GM21576 (cell line): ENCODE results near the gene PACRG.

ENCODE experiments used
- ATAC-seq: cut with Tn5 transposase; IDR thresholded peaks from one replicate; pipeline ENCODE4 v1.9.1; 2021; ENCODE audit warnings: mild to moderate bottlenecking, moderate library complexity; ENCODE audit not compliant: unreplicated experiment

The PACRG gene

GRCh38 chr6:163323705-163324104 lies 595.9 kb downstream of the PACRG start:
- no peak for ATAC-seq

DNA sequence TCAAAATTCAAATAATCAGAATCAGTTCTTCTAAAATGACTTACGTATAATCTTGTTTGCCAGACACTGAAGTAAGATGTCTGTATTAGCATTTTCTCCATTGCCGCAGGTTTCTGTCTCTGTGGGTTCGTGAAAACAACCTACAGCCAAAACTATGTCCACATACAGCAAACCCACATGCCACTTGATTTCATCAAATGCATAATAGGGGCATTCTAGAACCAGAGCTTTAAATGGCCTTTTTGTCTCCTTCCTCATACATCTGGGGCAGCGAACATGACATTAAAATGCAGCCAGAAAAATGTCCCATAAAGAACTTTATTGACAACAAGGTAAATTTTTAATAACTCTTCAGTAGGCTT lies 596.5 kb downstream of the PACRG start:
- ATAC-seq: no peak

DNA sequence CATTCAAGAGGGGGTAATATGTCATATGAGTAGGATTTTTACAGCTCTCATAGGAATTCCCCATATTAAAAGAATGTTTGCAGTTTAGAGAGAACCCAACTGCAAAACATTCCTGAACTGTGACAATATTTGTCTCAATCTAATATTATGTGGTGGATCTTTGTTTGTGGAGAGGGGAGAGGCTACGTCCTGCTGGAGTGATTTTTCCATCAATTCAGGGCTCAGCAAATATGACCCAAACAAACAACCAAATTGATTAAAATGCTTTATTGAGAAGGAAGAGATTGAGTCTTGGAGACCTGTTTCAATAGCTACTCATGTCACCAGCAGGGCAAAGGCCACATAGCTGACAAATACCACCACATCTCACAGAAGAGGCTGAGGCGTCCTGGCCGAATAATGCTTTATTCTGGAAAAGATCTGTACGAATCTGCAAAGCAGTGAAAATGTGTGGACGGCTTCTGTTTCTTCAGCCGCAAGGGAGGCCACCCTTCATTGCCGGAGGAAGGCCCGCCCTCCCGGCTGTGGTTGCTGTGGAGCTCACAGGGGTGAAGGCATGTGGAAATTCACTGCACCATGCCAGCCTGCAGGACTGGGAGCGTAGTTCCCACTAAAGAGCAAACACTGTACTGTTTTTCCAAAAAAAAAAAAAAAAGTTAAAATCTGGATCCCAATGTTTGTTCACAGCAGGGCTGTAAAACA lies 597.1 kb downstream of the PACRG start:
- no peak for ATAC-seq

DNA sequence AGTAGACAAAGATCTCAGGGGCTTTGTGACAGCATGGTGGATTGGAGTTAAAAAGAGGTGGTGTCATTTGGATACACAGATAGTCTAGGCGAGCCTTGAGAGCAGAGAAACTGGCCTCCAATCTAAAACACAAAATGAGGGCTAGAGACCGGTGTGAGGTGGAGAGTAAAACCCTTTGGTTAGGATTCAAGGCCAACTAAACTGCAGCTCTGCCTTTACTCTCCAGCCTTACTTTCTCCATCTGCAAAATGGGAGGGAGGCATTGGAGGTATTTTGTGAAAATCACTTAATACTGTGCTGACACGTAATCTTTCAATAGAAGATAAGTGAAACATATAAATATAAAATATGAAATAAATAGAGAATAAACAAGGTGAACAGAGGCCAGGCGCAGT lies 597.6 kb downstream of the PACRG start:
- no peak for ATAC-seq

DNA sequence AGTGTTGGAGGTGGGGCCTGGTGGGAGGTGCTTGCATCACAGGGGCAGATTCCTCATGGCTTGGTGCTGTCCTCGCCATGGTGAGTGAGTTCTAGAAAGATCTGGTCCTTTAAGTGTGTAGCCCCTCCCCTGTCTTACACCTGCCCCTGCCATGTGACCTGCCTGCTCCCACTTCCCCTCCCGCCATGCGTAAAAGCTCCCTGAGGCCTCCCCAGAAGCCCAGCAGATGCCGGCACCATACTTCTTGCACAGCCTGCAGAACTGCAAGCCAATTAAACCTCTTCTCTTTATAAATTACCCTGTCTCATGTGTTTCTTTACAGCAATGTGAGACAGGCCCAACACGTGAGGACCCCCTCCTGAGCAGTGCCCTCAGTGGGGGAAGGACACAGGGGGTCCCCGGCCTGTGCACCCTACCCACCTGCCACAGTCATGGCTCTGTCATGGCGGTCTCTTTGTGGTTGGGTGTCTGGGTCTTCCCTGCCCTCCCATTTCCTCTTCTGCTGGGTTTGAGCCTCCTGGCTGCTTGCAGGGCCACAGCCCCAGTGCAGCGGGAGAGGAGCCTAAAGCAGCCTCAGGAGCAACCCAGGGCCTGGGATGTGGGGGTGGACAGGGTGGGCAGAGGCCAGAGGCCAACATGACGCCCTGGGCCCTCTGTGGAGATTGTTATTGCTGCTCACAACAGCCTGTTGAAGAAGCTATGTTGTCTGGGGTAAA lies 599.5 kb downstream of the PACRG start:
- no peak for ATAC-seq

DNA sequence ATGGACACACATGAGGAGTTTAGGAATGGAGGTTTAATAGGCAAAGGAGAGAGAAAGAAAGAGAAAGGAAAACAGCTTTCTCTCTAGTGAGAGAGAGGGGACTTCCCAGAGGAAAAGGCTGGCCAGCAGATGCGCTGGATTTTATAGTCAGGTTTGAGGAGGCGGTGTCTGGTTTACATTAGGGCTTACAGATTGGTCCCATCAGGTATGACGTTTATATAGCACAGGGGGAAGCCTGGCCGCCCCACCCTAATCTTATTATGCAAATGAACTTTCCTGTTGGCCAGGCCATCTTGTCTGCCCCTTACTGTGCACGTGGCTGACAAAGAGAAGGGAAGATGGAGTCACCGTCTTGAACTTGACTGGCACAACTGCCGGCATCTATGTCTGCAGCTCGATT lies 600.1 kb downstream of the PACRG start:
- ATAC-seq: no peak

DNA sequence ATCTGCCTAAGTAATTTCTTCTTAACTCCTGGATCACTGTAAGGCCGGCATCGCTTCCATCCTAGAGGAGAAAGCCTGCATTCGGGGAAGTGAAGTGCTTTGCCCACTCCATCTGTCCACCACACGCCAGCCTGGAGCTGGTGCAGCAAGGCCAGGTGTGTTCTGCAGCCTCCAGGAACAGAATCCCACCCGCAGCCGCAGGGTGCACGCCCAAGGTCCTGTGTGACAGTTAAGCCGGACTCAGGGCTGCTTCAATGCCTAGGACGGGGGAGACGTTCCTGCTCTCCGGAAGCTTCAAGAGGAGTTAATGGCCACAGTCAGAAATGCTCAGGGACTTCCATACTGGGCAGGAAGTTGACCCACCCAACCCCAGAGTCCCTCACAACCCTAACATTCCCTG lies 600.6 kb downstream of the PACRG start:
- no peak for ATAC-seq

DNA sequence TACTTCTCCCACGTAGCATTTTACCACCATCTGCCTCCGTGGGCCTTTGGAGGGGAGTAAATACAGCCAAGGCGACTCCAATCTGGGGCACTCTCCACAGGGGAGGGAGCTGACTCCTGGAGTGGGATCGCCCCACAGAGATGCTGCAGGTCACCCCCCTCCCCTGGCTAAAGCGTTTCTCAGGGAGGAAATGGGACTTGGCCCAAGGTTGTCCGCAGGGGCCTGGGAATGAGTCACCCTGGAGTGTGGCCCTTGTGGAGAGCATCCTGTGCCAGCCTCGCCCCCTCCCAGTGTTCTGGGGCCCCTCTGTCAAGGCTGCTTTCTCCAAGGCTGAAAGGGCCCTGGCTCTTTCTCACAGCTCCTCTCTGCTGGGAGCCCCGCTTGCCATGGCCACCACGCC lies 602.2 kb downstream of the PACRG start:
- no peak for ATAC-seq

- ATAC-seq: no peak
These were observed 603.5 kb downstream of the PACRG start for GRCh38 chr6:163331245-163331644.

GRCh38 chr6:163332575-163332974 lies 604.8 kb downstream of the PACRG start:
- ATAC-seq: no peak

GRCh38 chr6:163333038-163333437 lies 605.3 kb downstream of the PACRG start:
- no peak for ATAC-seq

- ATAC-seq: no peak
These were observed 606.2 kb downstream of the PACRG start for GRCh38 chr6:163333701-163334663.

- no peak for ATAC-seq
These were observed 607.3 kb downstream of the PACRG start for GRCh38 chr6:163335056-163335455.

- no peak for ATAC-seq
These were observed 608.1 kb downstream of the PACRG start for GRCh38 chr6:163335671-163336545.

GRCh38 chr6:163336961-163337360 lies 609.2 kb downstream of the PACRG start:
- no peak for ATAC-seq

DNA sequence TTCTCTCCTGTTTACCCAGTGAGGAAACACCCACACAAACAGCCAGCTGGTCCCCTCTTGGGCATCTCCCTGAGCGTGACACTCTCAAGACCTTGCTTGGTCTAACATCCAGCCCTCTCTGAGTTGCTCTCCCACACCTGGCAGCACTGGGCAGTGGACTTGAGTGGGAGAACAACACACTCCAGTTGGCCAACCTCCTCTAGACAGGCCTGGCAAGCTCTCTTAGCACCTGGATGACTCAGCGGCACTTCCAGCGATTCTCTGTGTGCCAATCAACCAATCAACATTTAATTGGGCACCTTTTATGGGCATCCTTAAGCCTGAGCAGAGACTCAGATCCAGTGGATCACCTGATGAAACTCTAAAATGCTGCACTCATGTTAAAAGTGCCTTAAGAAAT lies 610.2 kb downstream of the PACRG start:
- ATAC-seq: no peak

GRCh38 chr6:163338671-163339405 lies 611.1 kb downstream of the PACRG start:
- ATAC-seq: no peak

DNA sequence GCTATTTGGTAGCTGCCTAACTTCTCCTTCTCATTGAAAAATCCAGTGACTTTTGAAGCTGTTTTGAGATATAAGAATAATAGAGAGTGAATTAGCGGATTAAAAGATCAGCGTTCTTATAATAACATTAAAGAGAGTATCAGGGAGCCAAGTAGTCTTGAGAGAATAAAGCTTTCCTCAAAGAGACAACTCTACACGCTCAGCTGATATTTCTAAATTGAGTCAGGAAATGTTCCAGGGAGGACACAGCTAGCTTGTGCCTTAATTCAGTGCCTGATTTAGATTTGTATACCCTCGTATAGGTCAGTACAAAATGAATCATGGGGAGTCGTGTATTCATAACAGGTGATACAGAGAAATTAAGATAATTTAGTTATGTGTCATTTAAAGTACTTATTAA lies 611.7 kb downstream of the PACRG start:
- ATAC-seq: no peak

- no peak for ATAC-seq
These were observed 612.6 kb downstream of the PACRG start for GRCh38 chr6:163340201-163340887.
